ENCODE data around the gene PREX1. TPM values are rescaled to one million over a fixed set of nuclear protein-coding genes. Genes with fewer than 3 reads are reported as not detected.

Gene PREX1
- total and polyA plus RNA-seq, 2 experiments from 2014 or later: 2.4 to 10.3 TPM

- Mint-ChIP-seq H3K4me1 (peaks cover 15% of the 10 kb centered on the region), H3K27me3 (ENCODE audit: insufficient read depth, low read depth, poor library complexity) (peaks cover 5% of the 10 kb centered on the region), H3K36me3 (ENCODE audit: low read depth) (peaks cover 7% of the 10 kb centered on the region; the same call in 2 of the 3 replicates), H3K27ac (no peak overlapping the region), H3K4me3 (no peak overlapping the region), H3K9me3 (peaks cover 11% of the 10 kb centered on the region; the same call in 2 of the 3 replicates)
- Histone ChIP-seq H3K4me3 (no peak overlapping the region), H3K9me2 (ENCODE audit: insufficient read depth) (no peaks in the 10 kb centered on the region), H3K36me3 (ENCODE audit: insufficient read depth) (no peaks in the 10 kb centered on the region), H3K79me2 (replicated peaks; ENCODE audit: insufficient read depth) (no peaks in the 10 kb centered on the region), H3F3A (replicated peaks; ENCODE audit: low read depth) (no peaks in the 10 kb centered on the region), H3K4me1 (ENCODE audit: insufficient read depth) (no peaks in the 10 kb centered on the region), H3K4me2 (no peak overlapping the region), H3K27me3 (ENCODE audit: insufficient read depth) (no peaks in the 10 kb centered on the region), H4K20me1 (replicated peaks; ENCODE audit: insufficient read depth) (no peaks in the 10 kb centered on the region), H2AFZ (no peak overlapping the region), H3K27ac (ENCODE audit: low read depth) (no peak overlapping the region)
- ATAC-seq: no peak
- DNase-seq (ENCODE audit: low spot score): no peak
- TF ChIP-seq ZNF114 (CRISPR knock-in tag; IDR thresholded peaks at IDR 0.05): no peak
- no peak for TF ChIP-seq NANOG (IDR thresholded peaks at IDR 0.05; ENCODE audit: borderline replicate concordance)
- TF ChIP-seq POLR2AphosphoS5 (IDR thresholded peaks at IDR 0.05; ENCODE audit: low read depth): no peak
- no peak for TF ChIP-seq STAT1 (IDR thresholded peaks at IDR 0.05; ENCODE audit: unreplicated experiment)
- no peak for TF ChIP-seq CTCF (conservative IDR thresholded peaks at IDR 0.05; ENCODE audit: low read depth in 2 of 2)
- no peak for TF ChIP-seq ZNF331 (CRISPR knock-in tag; IDR thresholded peaks at IDR 0.05; ENCODE audit: low read depth)
- TF ChIP-seq REST (IDR thresholded peaks at IDR 0.05; ENCODE audit: unreplicated experiment): no peak
- TF ChIP-seq, protein P1, sequence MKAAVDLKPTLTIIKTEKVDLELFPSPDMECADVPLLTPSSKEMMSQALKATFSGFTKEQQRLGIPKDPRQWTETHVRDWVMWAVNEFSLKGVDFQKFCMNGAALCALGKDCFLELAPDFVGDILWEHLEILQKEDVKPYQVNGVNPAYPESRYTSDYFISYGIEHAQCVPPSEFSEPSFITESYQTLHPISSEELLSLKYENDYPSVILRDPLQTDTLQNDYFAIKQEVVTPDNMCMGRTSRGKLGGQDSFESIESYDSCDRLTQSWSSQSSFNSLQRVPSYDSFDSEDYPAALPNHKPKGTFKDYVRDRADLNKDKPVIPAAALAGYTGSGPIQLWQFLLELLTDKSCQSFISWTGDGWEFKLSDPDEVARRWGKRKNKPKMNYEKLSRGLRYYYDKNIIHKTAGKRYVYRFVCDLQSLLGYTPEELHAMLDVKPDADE (IDR thresholded peaks at IDR 0.05): no peak
- no peak for TF ChIP-seq JUNB (IDR thresholded peaks at IDR 0.05; ENCODE audit: unreplicated experiment)
- TF ChIP-seq, protein P2, sequence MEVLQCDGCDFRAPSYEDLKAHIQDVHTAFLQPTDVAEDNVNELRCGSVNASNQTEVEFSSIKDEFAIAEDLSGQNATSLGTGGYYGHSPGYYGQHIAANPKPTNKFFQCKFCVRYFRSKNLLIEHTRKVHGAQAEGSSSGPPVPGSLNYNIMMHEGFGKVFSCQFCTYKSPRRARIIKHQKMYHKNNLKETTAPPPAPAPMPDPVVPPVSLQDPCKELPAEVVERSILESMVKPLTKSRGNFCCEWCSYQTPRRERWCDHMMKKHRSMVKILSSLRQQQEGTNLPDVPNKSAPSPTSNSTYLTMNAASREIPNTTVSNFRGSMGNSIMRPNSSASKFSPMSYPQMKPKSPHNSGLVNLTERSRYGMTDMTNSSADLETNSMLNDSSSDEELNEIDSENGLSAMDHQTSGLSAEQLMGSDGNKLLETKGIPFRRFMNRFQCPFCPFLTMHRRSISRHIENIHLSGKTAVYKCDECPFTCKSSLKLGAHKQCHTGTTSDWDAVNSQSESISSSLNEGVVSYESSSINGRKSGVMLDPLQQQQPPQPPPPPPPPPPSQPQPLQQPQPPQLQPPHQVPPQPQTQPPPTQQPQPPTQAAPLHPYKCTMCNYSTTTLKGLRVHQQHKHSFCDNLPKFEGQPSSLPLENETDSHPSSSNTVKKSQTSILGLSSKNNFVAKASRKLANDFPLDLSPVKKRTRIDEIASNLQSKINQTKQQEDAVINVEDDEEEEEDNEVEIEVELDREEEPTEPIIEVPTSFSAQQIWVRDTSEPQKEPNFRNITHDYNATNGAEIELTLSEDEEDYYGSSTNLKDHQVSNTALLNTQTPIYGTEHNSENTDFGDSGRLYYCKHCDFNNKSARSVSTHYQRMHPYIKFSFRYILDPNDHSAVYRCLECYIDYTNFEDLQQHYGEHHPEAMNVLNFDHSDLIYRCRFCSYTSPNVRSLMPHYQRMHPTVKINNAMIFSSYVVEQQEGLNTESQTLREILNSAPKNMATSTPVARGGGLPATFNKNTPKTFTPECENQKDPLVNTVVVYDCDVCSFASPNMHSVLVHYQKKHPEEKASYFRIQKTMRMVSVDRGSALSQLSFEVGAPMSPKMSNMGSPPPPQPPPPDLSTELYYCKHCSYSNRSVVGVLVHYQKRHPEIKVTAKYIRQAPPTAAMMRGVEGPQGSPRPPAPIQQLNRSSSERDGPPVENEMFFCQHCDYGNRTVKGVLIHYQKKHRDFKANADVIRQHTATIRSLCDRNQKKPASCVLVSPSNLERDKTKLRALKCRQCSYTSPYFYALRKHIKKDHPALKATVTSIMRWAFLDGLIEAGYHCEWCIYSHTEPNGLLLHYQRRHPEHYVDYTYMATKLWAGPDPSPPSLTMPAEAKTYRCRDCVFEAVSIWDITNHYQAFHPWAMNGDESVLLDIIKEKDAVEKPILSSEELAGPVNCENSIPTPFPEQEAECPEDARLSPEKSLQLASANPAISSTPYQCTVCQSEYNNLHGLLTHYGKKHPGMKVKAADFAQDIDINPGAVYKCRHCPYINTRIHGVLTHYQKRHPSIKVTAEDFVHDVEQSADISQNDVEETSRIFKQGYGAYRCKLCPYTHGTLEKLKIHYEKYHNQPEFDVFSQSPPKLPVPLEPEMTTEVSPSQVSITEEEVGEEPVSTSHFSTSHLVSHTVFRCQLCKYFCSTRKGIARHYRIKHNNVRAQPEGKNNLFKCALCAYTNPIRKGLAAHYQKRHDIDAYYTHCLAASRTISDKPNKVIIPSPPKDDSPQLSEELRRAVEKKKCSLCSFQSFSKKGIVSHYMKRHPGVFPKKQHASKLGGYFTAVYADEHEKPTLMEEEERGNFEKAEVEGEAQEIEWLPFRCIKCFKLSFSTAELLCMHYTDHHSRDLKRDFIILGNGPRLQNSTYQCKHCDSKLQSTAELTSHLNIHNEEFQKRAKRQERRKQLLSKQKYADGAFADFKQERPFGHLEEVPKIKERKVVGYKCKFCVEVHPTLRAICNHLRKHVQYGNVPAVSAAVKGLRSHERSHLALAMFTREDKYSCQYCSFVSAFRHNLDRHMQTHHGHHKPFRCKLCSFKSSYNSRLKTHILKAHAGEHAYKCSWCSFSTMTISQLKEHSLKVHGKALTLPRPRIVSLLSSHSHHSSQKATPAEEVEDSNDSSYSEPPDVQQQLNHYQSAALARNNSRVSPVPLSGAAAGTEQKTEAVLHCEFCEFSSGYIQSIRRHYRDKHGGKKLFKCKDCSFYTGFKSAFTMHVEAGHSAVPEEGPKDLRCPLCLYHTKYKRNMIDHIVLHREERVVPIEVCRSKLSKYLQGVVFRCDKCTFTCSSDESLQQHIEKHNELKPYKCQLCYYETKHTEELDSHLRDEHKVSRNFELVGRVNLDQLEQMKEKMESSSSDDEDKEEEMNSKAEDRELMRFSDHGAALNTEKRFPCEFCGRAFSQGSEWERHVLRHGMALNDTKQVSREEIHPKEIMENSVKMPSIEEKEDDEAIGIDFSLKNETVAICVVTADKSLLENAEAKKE (CRISPR knock-in tag; IDR thresholded peaks at IDR 0.05): no peak
- no peak for TF ChIP-seq EZH2phosphoT487 (IDR thresholded peaks at IDR 0.05; ENCODE audit: unreplicated experiment)
Measured at GRCh38 chr20:48783533-48784272, 44.1 kb downstream of the PREX1 start.
